Colonic mucosa (tissue), 4 donors: ENCODE data around the gene CCL19. TPM values are rescaled to one million over a fixed set of nuclear protein-coding genes. Genes with fewer than 3 reads are reported as not detected.
"Not testable (repeated sequence)": the region's sequence is repeated elsewhere in the genome, so short reads cannot be mapped to it uniquely, and the experiment has no call there.

Source experiments
- DNase-seq: peaks from one replicate; pipeline ENCODE4 v3.0.0-alpha.2; 2020
- H3K27ac ChIP-seq: fragments of 200-600 bp; one replicate; pipeline ENCODE4 v1.8.0; 2021
- H3K27me3 ChIP-seq: fragments of 200-600 bp; one replicate; pipeline ENCODE4 v1.8.0; 2021
- H3K36me3 ChIP-seq: fragments of 200-600 bp; one replicate; pipeline ENCODE4 v1.8.0; 2021
- H3K4me1 ChIP-seq: fragments of 200-600 bp; one replicate; pipeline ENCODE4 v1.8.0; 2021; ENCODE audit warnings: mild to moderate bottlenecking
- H3K4me3 ChIP-seq: fragments of 200-600 bp; one replicate; pipeline ENCODE4 v1.8.0; 2021
- H3K9ac ChIP-seq, 2 donors: one replicate each; pipeline ENCODE4 v1.7.0; 2013; ENCODE audit warnings: control low read depth in 2 of 2, low read depth in 2 of 2, low read length in 2 of 2
- H3K9me3 ChIP-seq: fragments of 200-600 bp; one replicate; pipeline ENCODE4 v1.8.0; 2021
- intact Hi-C: fragments of 100-400 bp; cut with DNase I; formaldehyde crosslinking; loops from one replicate; pipeline ENCODE4 v1.14.1; 2022
- total RNA-seq, 2 donors: library from RNA; stranded (reverse); fragmentation: NEBNext Ultra II Directional in 1 of 2; extraction: Animal tissue kit (Norgen Biotek cat#: 25700) in 1 of 2; gene quantifications; one replicate each; pipeline ENCODE4 v1.2.1, GENCODE V29; 2021
- TF ChIP-seq, protein P1 (sequence below): fragments of 200-600 bp; IDR thresholded peaks from one replicate; pipeline ENCODE4 v1.8.0; 2022; ENCODE audit warnings: antibody characterized with exemption, mild to moderate bottlenecking
- donor health status: healthy.
- donor health status: DM: no; HTN: no; CAD: no.
- donor health status: DM: no; HTN: no; CAD: no.

Gene CCL19
- total RNA-seq = 1 to 10 TPM; 2.2 to 5.0 TPM

DNA sequence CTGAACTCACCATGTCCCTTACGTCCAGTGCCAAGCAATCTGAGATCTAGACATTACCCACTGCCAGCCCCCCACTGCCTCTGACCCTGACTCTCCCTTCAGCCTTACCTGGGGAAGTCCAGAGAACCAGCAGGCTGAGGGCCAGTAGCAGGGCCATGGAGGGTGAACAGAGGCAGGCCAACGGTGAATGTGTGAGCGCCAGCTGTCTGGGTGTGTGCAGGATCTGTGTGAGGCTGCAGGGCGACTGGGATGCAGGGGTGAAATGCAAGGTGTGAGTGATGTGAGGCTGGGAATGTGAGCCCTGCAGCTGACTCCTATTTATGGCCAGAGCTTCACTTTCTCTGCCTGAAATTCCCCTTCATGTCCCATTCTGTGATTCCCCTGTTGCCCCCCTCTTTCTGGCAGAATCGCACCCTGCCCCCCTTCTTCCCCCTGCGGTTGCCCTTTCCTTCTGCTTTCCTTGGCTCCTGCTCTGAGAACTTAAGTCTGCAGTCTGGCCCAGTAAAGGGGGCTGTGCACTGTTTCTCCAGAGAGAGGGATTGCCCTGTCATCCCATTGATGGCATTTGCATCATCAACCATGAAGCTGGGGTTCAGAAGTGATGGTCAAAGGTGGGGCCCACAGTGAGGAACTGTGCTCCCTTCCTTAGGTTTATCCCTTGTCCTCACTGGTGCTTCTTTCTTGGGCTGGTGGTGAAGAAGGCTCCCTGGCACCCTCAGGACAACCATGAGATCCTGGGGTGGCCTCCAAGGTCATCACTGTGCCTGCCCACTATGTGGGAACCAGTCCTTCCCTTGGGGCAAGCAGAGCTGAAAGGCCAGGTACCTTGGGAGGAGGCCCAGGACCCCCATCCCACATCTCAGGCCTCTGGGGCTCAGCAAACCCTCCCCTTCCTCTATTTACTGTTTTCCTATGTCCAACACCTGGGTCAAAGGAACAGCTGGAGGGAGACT is at the start of gene CCL19:
CCL19 (minus strand) TSS at position 294 of the 953 bp plus-strand sequence; CDS start at position 157, 137 bp downstream.
- no peak within 1 kb of the TSS for H3K9ac ChIP-seq
- H3K27ac ChIP-seq = no peak within 1 kb of the TSS
- TF ChIP-seq, protein P1, sequence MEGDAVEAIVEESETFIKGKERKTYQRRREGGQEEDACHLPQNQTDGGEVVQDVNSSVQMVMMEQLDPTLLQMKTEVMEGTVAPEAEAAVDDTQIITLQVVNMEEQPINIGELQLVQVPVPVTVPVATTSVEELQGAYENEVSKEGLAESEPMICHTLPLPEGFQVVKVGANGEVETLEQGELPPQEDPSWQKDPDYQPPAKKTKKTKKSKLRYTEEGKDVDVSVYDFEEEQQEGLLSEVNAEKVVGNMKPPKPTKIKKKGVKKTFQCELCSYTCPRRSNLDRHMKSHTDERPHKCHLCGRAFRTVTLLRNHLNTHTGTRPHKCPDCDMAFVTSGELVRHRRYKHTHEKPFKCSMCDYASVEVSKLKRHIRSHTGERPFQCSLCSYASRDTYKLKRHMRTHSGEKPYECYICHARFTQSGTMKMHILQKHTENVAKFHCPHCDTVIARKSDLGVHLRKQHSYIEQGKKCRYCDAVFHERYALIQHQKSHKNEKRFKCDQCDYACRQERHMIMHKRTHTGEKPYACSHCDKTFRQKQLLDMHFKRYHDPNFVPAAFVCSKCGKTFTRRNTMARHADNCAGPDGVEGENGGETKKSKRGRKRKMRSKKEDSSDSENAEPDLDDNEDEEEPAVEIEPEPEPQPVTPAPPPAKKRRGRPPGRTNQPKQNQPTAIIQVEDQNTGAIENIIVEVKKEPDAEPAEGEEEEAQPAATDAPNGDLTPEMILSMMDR = no peak
- no peak within 1 kb of the TSS for H3K4me3 ChIP-seq
- H3K4me1 ChIP-seq = no peaks in the 10 kb centered on the region
- intact Hi-C loops = no loop called here
- no peaks in the 10 kb centered on the region for H3K27me3 ChIP-seq
- H3K9me3 ChIP-seq = no peaks in the 10 kb centered on the region
- H3K36me3 ChIP-seq = no peaks in the 10 kb centered on the region
- DNase-seq = no peak

DNA sequence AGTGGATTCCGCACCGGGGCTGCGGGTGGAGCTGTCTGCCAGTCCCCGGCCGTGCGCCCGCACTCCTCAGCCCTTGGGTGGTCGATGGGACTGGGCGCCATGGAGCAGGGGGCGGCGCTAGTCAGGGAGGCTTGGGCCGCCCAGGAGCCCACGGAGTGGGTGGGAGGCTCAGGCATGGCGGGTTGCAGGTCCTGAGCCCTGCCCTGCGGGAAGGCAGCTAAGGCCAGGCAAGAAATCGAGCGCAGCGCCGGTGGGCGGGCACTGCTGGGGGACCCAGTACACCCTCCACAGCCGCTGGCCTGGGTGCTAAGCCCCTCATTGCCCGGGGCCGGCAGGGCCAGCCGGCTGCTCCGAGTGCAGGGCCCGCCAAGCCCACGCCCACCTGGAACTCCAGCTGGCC is 49.1 kb upstream of the CCL19 start:
- H3K4me3 ChIP-seq, H3K36me3 ChIP-seq, H3K27ac ChIP-seq, H3K9ac ChIP-seq, H3K27me3 ChIP-seq, H3K4me1 ChIP-seq, DNase-seq, H3K9me3 ChIP-seq, intact Hi-C loops: not testable (repeated sequence)

DNA sequence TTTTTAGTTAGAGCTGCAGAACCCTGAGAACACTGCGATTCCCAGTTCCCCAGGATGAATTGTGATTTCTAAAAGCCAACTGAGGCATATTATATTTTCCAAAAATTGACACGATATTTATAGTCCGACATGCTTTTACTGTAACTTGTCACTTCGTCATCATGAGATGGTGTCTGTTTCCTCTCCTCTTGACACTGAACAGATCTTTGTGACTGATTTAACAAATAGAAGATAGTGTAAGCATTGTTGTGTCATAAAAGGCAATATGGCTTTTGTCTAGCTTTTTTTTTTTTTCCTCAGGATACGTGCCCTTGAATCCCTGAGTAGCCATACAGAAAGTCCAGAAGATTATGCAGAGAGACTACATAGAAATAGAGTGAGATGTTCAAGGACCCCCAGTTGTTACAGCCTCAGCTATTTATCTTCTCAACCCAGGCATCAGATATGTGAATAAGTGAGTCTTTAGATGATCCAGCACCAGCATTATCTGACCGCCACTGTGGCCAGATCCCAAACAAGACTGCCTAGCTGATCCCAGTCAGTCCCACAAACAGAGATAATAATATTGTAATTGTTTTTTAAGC is 46.7 kb upstream of the CCL19 start:
- intact Hi-C loops = no loop called here
- H3K9ac ChIP-seq = no peak overlapping the region
- H3K4me3 ChIP-seq = no peak overlapping the region
- H3K27ac ChIP-seq = no peak overlapping the region
- H3K36me3 ChIP-seq = no peaks in the 10 kb centered on the region
- DNase-seq = no peak
- no peaks in the 10 kb centered on the region for H3K27me3 ChIP-seq
- no peaks in the 10 kb centered on the region for H3K9me3 ChIP-seq
- H3K4me1 ChIP-seq = no peaks in the 10 kb centered on the region
- TF ChIP-seq, protein P1 = no peak

DNA sequence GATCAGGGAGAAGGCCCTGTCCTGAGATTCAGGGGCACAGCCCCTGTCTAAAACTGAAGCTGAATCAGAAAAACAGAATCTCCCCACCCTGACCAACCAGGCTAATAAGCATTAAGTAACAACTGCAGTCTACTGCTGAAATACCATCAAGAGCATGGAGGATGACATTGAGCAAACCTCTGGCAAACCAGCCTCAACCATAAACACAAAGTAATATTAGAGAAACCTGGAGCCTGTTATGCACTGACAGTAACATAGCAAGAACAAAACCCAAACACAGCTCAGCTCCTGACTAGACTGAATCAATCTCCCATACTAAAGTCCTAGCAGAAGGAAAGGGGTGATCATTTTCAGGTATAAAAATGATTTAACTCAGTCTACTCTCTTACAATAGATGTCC is 43.6 kb upstream of the CCL19 start:
- H3K4me3 ChIP-seq = no peak overlapping the region
- DNase-seq = no peak
- no peaks in the 10 kb centered on the region for H3K4me1 ChIP-seq
- TF ChIP-seq, protein P1 = no peak
- no peak overlapping the region for H3K9ac ChIP-seq
- intact Hi-C loops = no loop called here
- H3K36me3 ChIP-seq = no peaks in the 10 kb centered on the region
- no peaks in the 10 kb centered on the region for H3K27me3 ChIP-seq
- no peaks in the 10 kb centered on the region for H3K9me3 ChIP-seq
- H3K27ac ChIP-seq = no peak overlapping the region

DNA sequence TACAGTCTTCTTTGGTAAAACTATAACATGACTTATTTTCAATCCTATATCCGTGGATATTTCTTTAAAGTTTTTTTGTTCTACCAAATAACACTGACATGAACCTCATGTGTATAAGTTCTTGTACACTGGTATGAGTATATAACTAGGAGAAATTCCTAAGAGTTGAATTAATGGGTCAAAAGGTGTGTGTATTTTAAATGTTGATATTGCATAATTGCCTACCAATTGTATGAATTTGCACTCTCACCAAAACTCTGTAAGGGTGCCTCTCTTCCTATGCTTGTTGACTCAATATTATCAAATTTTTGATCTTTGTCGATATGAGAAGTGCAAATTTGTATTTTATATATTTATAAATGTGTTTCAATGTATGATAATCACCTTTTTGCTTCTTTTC is 41.8 kb upstream of the CCL19 start:
- Histone ChIP-seq H3K9me3 (no peaks in the 10 kb centered on the region), H3K9ac (no peak overlapping the region), H3K27me3 (no peaks in the 10 kb centered on the region), H3K4me3 (no peak overlapping the region), H3K27ac (no peak overlapping the region), H3K36me3 (no peaks in the 10 kb centered on the region), H3K4me1 (no peaks in the 10 kb centered on the region)
- no peak for DNase-seq
- TF ChIP-seq, protein P1 = no peak
- intact Hi-C loops = no loop called here

- H3K9ac ChIP-seq = no peak overlapping the region
- intact Hi-C loops = no loop called here
- TF ChIP-seq, protein P1 = no peak
Measured at GRCh38 chr9:34732478-34732877, 41.4 kb upstream of the CCL19 start.

More at GRCh38 chr9:34732478-34732877, 41.4 kb upstream of the CCL19 start:
- Histone ChIP-seq H3K27ac (no peak overlapping the region), H3K9me3 (no peaks in the 10 kb centered on the region), H3K4me3 (no peak overlapping the region), H3K4me1 (no peaks in the 10 kb centered on the region), H3K27me3 (no peaks in the 10 kb centered on the region), H3K36me3 (no peaks in the 10 kb centered on the region)
- DNase-seq = no peak
